ENCODE results near the gene CDH13.

CDH13 gene

DNA sequence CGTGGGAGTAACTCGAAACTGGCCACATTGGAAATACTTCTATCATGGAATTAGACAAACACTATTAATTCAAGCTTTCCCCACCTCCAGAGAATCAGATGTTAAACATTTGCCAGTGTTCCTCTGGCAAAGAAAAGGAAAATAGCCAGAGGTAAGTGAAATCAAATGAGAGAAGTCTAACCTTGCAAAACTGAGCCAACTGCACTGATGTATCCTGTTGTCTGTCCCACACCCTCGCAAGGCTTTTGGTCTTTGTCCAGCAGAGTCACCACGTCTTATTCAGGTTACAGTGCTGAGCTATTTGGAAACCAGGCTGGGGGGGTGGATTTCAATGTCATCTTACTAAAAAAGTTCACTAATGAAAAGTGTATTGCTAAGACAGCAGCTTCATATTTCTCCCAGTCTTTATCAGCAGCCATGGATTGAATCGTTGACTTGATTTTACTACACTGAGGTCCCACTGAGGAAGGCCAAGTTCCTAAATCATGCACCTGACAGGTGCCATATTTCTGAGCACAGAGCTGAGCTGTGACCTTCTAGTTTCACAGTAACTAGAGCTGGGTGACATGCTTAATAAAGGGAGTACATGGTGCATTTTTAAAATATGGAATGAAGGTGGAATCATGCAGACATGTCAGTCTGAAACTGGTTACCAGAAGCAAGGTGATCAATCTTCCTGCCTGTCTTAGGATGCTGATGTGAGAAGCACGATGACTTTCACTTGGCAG, 1095.9 kb downstream of the CDH13 start:
- no peak for DNase-seq (ENCODE audit: low spot score)

DNA sequence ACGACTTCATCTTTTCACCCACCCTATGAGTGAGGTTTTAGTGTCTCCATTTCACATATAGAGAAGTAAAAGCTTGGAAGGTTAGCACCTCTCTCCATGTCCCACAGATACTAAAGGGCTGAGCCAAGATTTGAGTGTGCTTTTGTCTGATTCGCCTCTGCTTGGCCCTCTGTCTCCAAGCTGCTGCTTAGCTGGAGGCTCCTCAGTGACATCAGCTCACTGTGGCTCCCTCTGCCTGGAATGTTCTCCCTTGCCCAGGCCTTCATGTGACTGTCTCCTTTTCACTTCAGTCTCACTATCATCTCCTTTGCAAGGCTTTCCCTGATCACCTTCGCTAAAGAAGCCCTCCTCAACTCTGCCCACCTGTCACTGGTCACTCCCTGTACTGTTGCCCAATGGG, 1096.5 kb downstream of the CDH13 start:
- no peak for DNase-seq (ENCODE audit: low spot score)

DNA sequence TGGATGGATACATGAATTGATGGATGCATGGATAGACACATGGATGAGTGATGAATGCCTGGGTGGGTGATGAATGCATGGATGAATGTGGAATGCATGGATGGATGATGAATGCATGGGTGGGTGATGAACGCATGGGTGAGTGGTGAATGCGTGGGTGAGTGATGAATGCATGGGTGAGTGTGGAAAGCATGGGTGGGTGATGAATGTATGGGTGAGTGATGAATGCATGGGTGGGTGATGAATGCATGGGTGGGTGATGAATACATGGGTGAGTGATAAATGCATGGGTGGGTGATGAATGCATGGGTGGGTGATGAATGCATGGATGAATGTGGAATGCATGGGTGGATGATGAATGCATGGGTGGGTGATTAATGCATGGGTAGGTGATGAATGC, 1097.1 kb downstream of the CDH13 start:
- no peak for DNase-seq (ENCODE audit: low spot score)

DNA sequence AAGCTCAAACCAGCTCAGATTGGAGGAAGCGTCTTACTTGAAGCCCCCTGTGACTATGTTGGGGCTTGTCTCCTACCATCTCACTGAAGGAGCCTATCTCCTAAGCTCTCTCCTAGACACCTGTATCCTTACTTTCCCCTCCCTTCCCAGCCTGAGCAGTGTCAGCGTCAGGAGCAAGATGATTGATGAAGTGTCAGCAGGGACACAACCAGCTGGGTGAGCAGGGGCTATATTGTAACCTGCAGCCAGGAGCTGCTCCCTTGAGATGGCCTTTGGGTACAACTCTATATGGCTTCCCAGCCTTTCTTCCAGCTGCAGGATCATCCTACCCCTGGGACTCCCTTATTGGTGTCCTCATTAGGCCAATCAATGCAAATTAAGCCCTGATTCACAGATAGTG, 1097.8 kb downstream of the CDH13 start:
- no peak for DNase-seq (ENCODE audit: low spot score)

DNA sequence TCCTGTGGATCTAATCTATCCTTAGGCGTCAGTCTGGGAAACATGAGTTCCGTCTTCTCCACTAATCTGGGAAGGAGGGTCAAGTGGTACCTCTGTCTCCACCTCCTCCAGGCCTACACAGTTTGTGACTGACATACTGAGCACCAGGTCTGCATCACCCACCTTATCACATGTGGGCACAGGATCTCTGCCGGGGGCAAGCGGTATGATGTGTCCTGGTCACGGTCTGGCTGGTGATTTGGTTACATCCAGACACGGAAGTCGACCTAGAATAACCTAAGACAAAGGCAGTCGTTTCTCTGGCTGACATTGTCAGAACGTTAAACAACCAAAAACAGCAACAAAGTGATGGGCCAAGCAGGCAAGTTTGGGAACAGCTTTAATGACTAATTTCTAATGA, 1098.5 kb downstream of the CDH13 start:
- DNase-seq (ENCODE audit: low spot score) = no peak

DNA sequence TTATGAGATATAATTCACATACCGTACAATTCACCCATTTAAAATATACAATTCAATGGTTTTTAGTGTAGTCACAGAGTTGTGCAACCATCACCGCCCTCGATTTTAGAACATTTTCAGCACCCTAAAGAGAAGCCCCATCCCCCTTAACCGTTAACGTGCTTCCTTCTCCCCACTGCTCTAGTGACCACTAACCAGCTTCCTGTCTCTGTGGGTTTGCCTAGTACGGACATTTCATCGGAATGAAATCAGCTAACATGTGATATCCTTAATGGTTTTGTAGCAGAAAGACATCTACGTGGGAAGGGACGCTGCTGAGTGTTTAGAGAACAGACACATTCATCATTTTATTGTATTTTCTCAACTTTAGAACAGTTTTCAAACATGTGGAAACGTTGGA, 1100.2 kb downstream of the CDH13 start:
- no peak for DNase-seq (ENCODE audit: low spot score)

DNA sequence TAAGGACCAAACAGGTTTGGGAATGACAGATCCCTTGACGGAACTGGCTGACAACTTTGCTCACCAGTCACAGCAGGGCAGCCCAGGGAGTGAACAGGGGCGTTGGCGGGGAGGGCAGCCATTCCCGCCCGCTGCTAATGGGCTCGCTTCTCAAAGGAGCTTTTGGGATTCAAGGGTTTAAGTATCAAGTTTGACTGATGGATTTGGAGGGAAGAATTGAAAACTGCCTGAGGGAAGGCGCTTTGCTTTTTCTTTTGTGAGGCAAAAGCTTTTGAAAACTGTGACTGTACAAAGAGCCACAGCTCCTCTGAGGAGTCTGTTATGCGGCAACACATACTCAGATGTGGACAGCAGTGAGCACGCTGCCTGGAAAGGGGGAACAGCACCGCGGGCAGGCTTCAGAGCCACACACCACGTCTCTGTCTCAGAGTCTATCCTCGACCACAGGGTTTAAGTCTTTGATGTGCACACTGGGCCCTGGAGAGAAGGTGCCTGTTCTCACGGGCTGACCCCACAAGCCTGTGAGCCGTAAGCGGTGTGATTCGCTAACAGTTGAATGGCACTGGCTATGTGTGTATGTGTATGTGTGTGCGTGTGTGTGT, 1101.1 kb downstream of the CDH13 start:
- no peak for DNase-seq (ENCODE audit: low spot score)

DNA sequence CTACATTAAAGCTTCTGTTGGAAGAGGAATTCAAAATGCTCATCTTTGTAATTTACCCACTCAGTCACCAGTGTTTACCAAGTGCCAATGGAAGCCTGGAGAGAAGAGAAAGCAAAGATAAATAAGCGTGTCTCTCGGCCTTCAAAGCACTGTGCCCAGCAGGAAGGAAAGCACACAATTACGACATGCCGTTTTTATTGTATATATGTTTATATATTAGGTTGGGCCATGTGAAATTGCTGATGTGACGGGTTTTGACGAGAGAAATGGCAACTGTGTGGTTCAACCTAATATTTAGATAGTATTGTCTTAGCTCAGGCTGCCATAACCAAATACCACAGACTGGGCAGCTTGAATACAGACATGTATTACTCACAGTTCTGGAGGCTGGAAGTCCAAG, 1101.7 kb downstream of the CDH13 start:
- no peak for DNase-seq (ENCODE audit: low spot score)

DNA sequence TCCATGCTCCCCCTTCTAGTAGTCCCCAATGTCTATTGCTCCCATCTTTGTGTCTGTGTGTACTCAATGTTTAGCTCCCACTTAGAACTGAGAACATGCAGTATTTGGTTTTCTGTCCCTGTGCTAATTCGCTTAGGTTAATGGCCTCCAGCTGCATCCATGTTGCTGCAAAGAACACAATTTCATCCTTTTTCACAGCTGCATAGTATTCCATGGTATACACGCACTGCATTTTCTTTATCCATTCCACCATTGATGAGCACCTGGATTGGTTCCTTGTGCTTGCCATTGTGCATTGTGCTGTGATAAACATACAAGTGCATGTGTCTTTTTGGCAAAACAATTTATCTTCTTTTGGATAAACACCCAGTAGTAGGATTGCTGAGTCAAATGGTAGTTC, 1104.0 kb downstream of the CDH13 start:
- DNase-seq (ENCODE audit: low spot score) = no peak

DNA sequence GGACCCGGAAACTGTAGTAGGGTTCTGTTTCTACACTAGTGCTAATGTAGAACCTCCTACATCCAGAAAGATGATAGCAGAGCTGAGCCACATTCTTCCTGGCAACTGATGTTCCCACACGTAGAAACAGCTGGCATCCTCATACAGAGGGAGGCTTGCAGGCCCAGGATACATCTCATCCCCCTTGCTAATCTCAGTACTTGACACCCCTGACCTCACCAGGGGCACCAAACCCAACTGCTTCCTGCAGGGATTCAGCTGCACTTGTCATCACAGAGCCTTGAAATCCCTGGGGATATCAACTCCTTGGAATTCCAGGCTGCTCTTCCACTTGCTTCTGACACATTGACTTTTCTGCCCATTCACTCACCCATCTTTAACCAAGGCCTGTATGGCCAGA, 1105.8 kb downstream of the CDH13 start:
- no peak for DNase-seq (ENCODE audit: low spot score)

DNA sequence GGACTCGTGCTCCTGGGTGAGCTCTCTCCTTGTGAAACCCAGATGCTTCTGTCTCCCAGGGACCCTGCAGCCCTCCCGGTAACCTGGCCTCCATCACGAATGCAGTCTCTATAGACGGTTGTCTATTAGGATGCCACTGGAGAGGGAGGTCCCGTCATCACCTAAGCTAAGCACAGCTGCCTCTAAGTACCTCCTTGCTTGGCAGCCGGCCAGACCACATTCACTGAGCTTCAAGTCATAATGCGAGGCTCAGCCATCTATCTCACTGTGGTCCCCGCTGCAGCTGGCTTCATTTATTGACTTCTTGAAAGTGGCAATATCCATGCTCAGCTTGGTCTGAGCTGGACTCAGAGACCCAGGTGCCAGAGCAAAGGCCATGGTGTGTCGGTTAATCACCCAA, 1106.5 kb downstream of the CDH13 start:
- DNase-seq (ENCODE audit: low spot score) = no peak

DNA sequence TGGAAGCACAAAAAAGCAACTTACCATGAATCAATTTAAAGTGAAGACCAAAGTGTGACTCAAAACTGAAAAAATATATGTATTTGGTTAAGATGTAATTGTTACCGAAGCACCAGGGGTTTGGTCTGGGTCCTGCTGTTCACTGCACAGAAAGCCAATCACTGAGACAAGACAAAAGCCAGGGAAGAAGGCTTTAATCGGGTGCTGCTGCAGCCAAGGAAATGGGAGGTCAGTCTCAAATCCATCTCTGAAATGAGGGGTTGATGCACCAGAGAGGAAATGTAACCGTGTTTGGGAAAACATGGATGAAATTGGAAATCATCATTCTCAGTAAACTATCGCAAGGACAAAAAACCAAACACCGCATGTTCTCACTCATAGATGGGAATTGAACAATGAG, 1107.4 kb downstream of the CDH13 start:
- DNase-seq (ENCODE audit: low spot score) = no peak

DNA sequence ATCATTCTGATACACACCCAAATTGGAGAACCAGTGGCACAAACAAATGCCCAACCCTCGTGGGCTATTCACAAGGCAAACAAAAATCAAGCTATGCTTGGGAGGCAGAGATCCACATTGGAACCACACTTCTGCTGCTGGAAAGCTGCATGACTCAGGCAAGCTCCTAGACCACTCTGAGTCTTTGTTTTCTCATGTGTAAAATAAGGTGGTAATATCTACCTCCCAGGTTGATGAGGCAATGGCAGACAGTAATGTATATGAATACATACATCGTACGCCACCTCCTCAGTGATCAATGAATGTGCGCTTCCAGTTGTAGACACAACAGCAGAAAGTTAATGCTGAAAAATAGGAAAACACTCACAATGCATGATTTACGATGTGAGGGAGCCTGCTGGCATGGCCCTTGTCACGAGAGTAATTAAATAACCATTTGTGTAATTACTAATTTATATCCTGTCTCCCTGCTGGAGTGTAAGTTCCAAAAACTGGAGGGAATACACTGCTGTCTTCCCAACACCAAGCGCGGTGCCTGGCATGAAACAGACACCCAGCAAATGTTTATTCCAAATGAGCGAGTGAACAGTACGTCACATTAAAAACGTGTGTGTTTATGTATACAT, 1111.1 kb downstream of the CDH13 start:
- no peak for DNase-seq (ENCODE audit: low spot score)

DNA sequence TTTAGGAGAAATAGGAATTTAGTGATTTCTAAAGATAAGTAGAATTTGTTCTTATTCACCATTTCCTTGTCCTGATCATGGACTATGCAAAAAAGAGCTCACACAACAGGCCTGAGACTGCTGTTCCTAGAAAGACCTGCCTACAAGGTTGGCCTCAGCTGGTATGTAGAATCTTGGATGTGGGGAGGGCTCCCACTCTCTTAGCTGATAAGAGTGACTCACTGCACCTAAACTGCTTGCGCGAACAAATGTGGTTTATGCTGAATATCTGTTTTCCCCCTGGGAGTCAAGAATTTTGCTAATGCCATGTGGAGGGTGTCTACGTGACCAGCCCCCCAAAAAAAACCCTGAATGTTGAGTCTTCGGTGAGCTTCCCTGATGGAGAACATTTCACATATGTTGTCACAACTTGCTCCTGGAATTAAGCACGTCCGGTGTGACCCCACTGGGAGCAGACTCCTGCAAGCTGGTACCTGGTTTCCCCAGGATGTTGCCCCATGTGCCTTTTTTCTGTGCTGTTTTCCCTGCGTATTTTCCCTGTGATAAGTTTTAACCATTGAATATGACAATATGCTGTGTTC, 1112.2 kb downstream of the CDH13 start:
- no peak for DNase-seq (ENCODE audit: low spot score)

DNA sequence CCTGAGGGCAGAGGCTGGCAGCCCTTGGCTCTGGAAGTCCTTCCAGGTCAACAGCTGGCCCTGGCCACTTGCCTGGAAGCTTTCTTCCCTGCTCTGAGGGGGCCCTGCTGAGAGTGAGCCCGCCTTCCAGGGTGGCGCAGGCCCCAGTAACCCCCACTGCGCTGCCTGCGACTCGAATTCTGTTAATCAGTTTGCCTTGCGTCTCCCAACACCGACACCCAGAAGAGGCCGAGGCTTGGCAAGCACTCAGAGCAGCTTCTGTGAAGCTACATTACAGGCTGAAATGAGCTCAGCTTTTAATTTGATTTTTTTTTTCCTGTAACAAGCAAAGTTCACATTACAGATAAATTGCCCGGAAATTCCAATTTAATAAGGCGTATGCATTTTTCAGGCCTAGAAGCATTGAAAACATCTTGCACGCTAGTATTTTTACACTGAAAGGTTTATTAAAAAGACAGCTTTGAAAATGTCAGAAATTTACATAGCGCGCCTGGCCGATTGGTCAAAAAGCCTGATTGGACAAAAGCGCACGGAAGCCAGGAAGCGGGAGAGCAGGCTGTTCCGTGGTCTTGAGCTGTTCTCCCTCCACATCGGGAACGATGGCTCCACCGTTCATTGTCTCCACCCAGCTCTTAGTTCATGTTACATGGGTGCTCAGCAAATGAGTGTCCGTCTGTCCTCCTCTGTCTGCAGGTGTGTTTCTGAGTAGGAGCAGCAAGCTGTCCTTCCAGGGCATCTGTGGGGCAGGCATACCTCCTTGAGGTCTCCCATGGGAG, 1115.5 kb downstream of the CDH13 start:
- peak; percentile 74 for DNase-seq (ENCODE audit: low spot score)

DNA sequence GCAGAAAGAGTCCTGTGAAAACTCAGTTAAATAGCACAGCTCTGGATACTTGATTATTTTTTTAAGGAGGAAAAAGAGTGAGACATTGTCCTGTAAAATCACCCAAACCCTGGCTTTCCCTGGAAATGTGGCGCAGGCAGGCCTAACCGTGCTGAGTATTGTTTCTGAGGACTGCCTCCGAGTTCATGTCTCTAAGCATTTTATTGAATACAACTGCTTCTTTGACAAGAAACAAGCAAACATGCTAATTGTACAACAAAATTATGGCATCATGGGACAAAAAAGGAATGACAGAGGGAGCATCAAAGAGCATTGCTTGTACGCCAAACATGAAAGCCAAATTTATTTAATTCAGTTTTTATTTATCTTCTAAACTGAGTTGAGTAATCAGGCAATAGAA, 1116.5 kb downstream of the CDH13 start:
- DNase-seq (ENCODE audit: low spot score) = peak; percentile 85

DNA sequence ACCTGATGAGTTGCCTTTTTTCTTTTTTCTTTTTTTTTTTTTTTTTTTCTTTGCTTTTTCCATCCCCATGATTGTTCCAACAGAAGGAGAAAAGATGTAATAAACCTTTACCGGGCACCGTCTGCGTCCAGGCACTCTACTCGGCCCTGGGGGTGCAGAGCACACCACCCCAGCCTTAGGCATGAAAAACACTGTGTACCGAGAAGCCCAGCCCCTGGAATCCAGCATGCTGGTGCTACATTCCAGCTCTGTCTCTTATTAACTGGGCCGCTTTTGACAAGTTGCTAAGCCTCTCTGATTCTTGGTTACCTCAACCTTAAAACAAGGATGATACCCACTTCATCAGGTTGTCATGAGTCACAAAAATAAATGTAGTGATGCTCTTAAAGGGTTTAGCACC, 1117.0 kb downstream of the CDH13 start:
- no peak for DNase-seq (ENCODE audit: low spot score)

DNA sequence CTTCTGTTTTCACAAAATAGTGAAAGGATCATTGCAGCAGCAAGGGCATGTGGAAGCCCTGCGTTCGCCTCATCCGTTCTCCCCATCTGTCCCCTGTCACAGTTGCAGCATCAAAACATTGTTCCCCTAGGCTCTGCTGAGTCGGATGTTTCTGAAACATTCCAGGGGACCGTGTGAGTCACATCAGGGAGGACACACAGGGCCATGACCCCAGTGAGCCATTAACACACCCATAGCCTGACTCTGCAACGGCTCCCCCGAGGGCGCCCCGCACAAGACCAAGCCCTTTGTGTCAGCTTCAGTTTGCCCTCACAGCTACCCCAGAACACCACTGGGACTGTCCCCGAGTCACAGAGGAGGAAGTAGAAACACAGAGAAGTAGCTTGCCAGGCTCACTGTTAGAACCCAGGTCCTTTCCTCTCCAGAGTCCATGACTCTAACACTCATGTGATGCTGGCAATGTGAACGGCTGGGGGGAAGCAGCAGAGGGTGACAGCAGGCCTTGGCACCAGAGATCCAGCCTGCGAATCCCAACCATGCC, 1117.7 kb downstream of the CDH13 start:
- peak; percentile 71 for DNase-seq (ENCODE audit: low spot score)

DNA sequence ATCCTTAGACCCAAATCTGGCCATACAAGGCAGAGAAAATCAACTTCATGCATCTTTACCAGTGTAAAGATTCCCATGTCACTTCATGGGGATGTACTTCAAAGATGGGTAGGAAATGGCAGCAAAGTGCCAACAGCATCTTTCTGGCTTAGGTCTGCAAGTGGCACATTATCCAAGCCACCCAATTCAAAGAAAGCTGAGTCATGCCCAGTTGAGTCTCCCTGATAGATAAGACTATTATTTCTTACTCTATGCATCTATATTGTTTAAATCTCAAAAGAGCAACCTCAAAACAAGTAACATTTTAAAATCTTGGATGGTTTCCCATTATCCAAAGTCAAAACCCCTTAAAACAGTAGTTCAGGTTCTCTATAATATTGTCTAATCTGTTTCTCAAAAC, 1119.8 kb downstream of the CDH13 start:
- no peak for DNase-seq (ENCODE audit: low spot score)

DNA sequence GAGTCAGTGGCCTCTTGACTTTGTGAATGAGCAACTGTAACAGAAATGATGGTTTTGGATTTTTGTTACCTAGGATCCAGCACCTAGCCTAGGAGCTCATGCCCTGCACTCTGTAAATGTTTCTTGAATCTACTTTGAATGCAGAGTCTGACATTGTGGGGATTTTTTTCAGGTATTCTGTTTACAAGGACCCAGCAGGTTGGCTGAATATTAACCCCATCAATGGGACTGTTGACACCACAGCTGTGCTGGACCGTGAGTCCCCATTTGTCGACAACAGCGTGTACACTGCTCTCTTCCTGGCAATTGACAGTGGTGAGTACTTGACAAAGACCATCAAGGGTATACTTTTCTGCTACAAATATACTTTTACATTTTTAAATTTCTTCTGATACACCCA, 1121.2 kb downstream of the CDH13 start:
- DNase-seq (ENCODE audit: low spot score) = no peak

DNA sequence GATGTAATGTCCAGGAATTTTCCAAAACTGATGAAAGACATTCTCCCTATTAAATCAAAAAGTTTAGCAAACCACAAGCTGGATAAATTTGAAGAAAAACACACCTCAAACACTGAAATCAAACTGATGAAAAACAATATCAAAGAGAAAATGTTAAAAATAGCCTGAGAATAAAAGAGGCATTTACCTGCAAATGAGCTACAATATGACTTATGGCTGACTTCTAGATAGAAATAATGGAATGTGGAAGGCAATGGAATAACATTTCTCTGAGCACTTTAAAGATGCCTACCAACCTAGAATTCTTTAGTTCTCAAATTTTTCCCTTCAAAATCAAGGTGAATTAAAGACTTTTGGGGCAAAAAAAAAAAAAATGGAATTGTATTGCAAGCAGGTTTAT, 1128.6 kb downstream of the CDH13 start:
- DNase-seq (ENCODE audit: low spot score) = no peak

All from putamen (tissue), 1 donor.